GM20431 (cell line): ENCODE measurements around the gene PORCN.

Experiments
- in situ Hi-C: fragments of 300-500 bp; cut with MseI, MboI; formaldehyde crosslinking; loops from one replicate; pipeline ENCODE4 v1.15.0; 2020; ENCODE audit warnings: low sequenced_read_pairs; ENCODE audit not compliant: unreplicated experiment

Gene PORCN

GRCh38 chrX:48508400-48509244, at the start of gene PORCN:
PORCN (plus strand) TSS chrX:48508992; CDS start chrX:48509821, 829 bp downstream.
- in situ Hi-C loops, result no loop called here

- in situ Hi-C loops, result no loop called here
Observed at GRCh38 chrX:48459483-48459882, 49.3 kb upstream of the PORCN start.

DNA sequence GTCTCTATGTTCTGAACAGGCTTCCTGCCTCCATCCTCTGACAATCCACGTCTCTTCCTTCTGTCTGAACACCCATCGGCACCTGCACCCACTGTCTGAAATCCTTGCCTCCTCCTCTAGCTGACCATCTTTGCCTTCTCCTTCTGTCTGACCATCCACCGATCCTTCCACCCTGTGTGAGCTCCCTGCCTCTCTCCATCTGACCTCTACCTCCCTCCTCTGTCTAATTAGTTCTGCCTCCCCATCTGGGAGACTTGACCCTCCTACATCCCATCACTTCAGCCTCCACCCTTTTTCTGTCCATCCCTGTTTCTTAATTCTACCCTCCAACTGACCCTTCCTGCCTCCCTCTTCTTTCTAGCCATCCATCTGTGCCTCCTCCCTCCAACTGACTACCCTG, 48.8 kb upstream of the PORCN start:
- in situ Hi-C loops, result no loop called here

DNA sequence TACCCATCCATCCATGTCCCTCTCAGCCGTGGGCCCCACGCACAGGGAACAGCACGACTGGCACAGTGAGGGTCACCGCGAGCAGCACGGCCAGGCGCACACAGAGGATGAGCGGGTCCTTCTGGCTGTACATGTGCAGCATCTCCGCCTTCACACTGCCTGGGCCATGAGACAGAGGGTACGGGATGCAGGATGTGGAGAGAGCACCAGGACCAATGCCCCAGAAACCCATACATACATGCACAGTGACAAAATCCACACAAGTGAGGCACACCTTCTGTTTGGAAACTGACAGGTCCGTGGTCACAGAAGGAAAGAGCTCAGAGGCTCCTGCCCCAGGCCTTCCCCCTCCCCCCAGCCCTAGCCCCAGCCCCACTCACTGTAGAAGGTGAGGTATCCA, 48.2 kb upstream of the PORCN start:
- in situ Hi-C loops, result no loop called here

DNA sequence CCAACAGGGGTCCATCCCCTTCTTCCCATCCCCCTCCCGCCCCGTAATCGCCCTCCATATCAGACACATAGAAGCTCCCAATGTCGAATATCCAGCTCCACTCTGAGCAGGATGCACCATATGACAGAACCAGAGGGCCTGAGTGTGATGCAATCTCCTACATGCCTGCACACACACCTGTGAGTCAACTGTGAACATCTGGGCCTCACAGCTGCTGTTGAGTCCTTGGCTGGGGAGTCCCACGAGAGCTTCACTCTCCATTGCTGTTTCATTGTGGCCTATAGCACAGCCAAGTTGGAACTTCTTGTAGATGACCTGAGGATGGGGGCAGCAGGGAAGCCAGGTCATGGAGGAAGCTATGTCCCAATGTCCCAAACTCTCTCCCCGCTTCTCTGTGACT, 47.0 kb upstream of the PORCN start:
- in situ Hi-C loops, result no loop called here

DNA sequence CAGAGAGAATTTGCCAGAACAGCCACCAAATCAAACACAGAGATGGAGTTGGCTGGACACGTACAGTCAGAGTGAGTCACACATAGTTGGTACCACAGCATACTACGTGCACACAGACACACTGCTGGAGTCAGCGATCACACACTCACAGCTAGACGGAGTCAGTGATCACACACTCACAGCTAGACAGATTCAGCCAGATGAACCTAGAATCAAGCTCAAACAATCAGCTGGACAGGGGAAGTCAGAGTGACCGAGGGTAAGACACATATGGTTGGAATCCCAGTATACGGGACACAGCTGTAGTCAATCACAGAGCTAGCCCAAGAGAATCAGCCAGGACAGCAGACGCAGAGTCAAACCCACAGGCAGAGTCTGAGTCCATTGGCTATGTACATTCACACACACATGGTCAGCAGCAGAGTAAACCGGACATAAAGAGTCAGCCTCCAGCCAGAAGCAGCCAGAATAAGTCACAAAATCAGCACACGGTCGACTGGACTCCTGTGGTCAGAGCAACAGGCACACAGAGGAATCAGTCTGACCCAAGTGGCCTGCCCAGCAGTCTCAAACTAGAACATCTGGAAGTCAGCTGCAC, 43.4 kb upstream of the PORCN start:
- in situ Hi-C loops, result no loop called here

- in situ Hi-C loops, result no loop called here
Observed at GRCh38 chrX:48466696-48467095, 42.1 kb upstream of the PORCN start.

DNA sequence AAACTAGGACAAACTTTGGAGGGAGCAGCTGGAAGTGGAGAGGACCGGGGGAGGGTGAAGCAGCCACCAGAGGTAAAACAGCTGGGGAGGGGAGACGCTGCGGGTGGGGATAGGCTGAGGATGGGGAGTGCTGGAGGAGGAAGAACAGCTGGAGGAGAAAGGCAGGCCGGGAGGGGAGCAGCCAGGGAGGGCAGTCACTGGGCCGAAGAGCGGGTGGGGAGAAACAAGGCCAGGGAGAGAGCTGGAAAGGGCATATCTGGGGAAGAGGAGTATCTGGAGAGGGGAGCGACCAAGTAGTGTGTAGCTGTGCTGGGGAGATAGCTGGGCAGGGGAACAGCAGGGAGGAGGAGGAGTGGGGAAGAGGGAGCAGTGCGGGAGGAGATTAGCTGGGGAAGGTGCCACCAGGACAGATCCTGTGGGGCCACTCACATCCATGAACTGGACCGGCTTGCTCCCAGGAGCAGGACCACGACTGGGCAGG, 41.5 kb upstream of the PORCN start:
- in situ Hi-C loops, result no loop called here

- in situ Hi-C loops, result no loop called here
Observed at GRCh38 chrX:48468247-48468671, 40.5 kb upstream of the PORCN start.

DNA sequence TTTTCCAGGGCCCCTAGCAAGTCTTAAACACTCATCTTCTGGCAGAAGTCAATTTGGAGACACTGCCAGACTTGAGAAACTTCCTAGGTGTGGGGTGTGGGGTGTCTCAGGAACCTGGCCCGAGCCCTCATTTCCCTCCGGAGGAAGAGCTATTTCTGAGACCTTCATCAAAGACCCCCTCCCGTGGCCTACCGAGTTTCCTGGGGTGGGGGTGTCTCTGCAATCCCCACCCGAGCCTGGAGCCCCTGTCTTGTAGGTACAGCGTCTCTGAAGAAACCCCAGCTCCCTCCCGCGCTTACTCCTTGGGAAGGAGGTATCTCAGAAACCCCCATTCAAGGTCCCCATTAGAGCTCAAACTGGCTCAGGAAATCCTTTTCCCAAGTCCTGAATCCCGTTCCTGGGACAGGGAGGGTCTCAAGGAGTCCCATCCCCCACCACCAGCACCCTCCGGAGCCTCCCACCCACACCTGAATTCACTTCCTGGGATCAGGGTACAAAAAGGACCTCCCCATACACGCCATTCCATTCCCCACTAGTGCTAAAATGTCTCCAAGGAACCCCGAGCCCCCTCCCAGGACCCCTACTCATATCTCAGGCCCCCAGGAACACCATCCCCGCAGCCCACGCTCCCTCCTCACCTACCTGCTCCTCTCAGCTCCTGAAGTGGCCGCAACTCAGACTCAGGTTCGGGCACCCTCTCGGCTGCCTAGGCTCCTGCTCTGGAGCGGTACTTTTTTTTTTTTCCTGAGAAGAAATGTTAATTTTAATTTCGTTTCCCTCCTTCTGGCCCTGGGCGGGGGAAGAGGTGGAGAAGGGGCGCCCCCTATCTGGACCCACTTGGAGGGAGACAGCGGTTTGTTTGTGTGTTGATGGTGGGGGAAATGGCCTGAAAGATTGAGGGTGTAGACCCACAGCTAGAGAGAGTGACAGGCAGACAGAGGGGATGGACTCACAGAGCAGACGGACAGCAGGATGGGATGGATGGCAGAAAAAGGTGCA, 39.8 kb upstream of the PORCN start:
- in situ Hi-C loops, result no loop called here

GRCh38 chrX:48470110-48470832, 38.5 kb upstream of the PORCN start, which contains the start of gene SLC38A5:
SLC38A5 (minus strand) TSS chrX:48470260; CDS start chrX:48467924, 2,336 bp downstream.
- in situ Hi-C loops, result no loop called here

- in situ Hi-C loops, result no loop called here
Observed at GRCh38 chrX:48470833-48471118, 38.0 kb upstream of the PORCN start.

DNA sequence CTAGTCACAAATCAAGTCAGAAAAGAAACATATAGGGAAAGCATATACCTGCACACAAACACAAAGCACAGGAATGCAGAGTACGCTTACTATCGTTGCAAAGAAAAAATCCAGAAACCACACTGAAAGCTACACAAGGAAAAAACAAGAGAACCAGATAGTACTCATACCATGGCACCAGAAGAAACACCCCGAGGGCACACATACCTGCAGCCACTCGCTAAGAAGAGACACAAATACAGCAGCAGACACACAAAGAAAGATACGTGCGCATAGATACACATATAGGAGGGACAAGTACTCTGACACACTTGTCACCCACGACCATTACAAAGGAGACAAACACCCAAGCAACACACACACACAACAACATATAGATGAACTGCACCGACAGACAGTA, 37.3 kb upstream of the PORCN start:
- in situ Hi-C loops, result no loop called here

GRCh38 chrX:48472225-48472624, 36.6 kb upstream of the PORCN start:
- in situ Hi-C loops, result no loop called here

- in situ Hi-C loops, result no loop called here
Observed at GRCh38 chrX:48472851-48473703, 35.7 kb upstream of the PORCN start.

- in situ Hi-C loops, result no loop called here
Observed at GRCh38 chrX:48473704-48473990, 35.1 kb upstream of the PORCN start.

GRCh38 chrX:48474127-48474526, 34.7 kb upstream of the PORCN start:
- in situ Hi-C loops, result no loop called here

DNA sequence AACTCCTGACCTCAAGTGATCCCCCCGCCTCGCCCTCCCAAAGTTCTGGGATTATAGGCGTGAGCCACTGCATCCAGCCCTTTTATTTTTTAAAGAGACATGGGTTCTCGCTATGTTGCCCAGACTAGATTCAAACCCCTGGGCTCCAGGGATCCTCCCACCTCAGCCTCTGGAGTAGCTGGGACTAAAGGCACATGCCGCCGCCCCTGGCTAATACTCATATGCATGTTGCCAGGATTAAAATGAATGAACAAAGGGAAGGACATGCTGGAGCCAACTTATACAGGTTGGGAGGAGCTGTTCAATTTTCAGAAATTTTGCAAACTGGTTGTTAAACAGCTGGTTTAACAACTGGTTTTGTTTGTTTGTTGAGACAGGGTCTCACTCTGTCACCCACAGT, 34.2 kb upstream of the PORCN start:
- in situ Hi-C loops, result no loop called here

GRCh38 chrX:48475296-48475695, 33.5 kb upstream of the PORCN start:
- in situ Hi-C loops, result no loop called here
